Chondrocyte (in vitro differentiated cells): ENCODE results near the gene FOXK1. TPM values are rescaled to one million over a fixed set of nuclear protein-coding genes. Genes with fewer than 3 reads are reported as not detected.
A peak's percentile ranks its signal among the peaks of the same experiment; 100 is the strongest.

Experiments used
- DNase-seq: peaks from one replicate; pipeline ENCODE4 v3.0.0; 2021; ENCODE audit warnings: mixed read lengths, low spot score
- H3K27ac Mint-ChIP-seq: one replicate; pipeline ENCODE4 v1.8.0; 2021; ENCODE audit warnings: mild to moderate bottlenecking, moderate library complexity, mixed read lengths; ENCODE audit not compliant: unreplicated experiment
- H3K27me3 Mint-ChIP-seq: 2 replicates; pipeline ENCODE4 v1.8.0; 2021; ENCODE audit warnings: low read depth, mixed read lengths
- H3K36me3 Mint-ChIP-seq: 2 replicates; pipeline ENCODE4 v1.8.0; 2021; ENCODE audit warnings: low read depth, mixed read lengths
- H3K4me1 Mint-ChIP-seq: 2 replicates; pipeline ENCODE4 v1.8.0; 2021; ENCODE audit warnings: low read depth, mild to moderate bottlenecking, mixed read lengths
- H3K4me3 Mint-ChIP-seq: one replicate; pipeline ENCODE4 v1.8.0; 2021; ENCODE audit warnings: mild to moderate bottlenecking, moderate library complexity, mixed read lengths; ENCODE audit not compliant: unreplicated experiment
- H3K9me3 Mint-ChIP-seq: 2 replicates; pipeline ENCODE4 v1.8.0; 2021; ENCODE audit warnings: low read depth, mixed read lengths
- total RNA-seq: library from RNA; stranded (reverse); gene quantifications from 3 replicates; pipeline ENCODE4 v1.2.1, GENCODE V29; 2021
- TF ChIP-seq, protein P1 (sequence below): fragments of 200-600 bp; sonication (generic); IDR thresholded peaks from 2 replicates; pipeline ENCODE4 v1.5.0; 2021; ENCODE audit warnings: antibody characterized with exemption, mild to moderate bottlenecking, moderate library complexity

The FOXK1 gene
- total RNA-seq, 1 donor from 2014 or later = 77.9 TPM

- TF ChIP-seq, protein P1, sequence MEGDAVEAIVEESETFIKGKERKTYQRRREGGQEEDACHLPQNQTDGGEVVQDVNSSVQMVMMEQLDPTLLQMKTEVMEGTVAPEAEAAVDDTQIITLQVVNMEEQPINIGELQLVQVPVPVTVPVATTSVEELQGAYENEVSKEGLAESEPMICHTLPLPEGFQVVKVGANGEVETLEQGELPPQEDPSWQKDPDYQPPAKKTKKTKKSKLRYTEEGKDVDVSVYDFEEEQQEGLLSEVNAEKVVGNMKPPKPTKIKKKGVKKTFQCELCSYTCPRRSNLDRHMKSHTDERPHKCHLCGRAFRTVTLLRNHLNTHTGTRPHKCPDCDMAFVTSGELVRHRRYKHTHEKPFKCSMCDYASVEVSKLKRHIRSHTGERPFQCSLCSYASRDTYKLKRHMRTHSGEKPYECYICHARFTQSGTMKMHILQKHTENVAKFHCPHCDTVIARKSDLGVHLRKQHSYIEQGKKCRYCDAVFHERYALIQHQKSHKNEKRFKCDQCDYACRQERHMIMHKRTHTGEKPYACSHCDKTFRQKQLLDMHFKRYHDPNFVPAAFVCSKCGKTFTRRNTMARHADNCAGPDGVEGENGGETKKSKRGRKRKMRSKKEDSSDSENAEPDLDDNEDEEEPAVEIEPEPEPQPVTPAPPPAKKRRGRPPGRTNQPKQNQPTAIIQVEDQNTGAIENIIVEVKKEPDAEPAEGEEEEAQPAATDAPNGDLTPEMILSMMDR = peak; percentile 11
- Mint-ChIP-seq H3K27me3 (no peaks in the 10 kb centered on the region), H3K36me3 (peaks cover 5% of the 10 kb centered on the region), H3K4me1 (peaks cover 44% of the 10 kb centered on the region), H3K9me3 (no peaks in the 10 kb centered on the region), H3K4me3 (peak within 1 kb of the TSS; percentile 98), H3K27ac (peak within 1 kb of the TSS; percentile 99)
- DNase-seq = peak; percentile 97
Observed at GRCh38 chr7:4775250-4775847, 93.3 kb downstream of the FOXK1 start, which contains the start of gene AP5Z1. Gene AP5Z1, plus strand, starts transcription at chr7:4775623. Its CDS starts 93 bp downstream, at chr7:4775716.

DNA sequence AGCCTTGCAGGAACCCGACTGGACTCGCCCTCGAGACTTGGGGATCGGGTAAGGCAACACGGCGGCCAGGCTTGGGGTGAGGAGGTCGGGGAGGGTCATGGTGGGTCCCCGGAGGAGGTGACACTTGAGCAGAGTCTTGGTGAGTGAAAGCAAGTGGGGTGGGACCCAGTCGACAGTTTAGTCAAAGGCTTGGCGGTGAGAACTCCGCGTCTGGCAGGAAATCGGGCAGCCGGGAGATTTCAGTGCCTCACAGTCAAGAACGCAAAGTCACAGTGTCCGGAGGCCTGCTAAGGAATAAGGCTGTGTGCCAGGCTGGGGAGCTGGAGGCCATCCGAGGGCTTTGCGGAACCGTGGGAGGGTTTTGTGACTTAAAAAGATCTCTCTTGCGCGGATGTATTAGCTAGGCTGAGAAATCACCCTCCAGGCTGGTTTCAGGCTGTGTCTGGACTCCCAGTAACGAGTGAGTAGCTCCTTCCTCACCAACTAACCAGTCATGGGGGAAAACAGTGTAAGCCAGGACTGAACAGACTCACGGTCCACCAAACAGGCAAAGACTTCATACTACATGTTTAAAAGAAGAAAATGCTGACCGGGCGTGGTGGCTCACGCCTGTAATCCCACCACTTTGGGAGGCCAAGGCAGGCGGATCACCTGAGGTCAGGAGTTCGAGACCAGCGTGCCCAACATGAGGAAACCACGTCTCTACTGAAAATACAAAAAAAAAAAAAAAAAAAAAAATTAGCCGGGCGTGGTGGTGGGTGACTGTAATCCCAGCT lies 93.9 kb downstream of the FOXK1 start:
- TF ChIP-seq, protein P1 = no peak
- Mint-ChIP-seq H3K27me3 (no peaks in the 10 kb centered on the region), H3K27ac (peak overlapping the region; percentile 99), H3K9me3 (no peaks in the 10 kb centered on the region), H3K4me3 (peak overlapping the region; percentile 98), H3K36me3 (peaks cover 5% of the 10 kb centered on the region), H3K4me1 (peaks cover 40% of the 10 kb centered on the region)
- no peak for DNase-seq

- Mint-ChIP-seq H3K36me3 (peaks cover 14% of the 10 kb centered on the region), H3K4me3 (no peak overlapping the region), H3K27ac (no peak overlapping the region), H3K4me1 (peaks cover 33% of the 10 kb centered on the region), H3K9me3 (no peaks in the 10 kb centered on the region), H3K27me3 (no peaks in the 10 kb centered on the region)
- no peak for DNase-seq
- TF ChIP-seq, protein P1 = no peak
Observed at GRCh38 chr7:4779118-4779517, 97.0 kb downstream of the FOXK1 start.

DNA sequence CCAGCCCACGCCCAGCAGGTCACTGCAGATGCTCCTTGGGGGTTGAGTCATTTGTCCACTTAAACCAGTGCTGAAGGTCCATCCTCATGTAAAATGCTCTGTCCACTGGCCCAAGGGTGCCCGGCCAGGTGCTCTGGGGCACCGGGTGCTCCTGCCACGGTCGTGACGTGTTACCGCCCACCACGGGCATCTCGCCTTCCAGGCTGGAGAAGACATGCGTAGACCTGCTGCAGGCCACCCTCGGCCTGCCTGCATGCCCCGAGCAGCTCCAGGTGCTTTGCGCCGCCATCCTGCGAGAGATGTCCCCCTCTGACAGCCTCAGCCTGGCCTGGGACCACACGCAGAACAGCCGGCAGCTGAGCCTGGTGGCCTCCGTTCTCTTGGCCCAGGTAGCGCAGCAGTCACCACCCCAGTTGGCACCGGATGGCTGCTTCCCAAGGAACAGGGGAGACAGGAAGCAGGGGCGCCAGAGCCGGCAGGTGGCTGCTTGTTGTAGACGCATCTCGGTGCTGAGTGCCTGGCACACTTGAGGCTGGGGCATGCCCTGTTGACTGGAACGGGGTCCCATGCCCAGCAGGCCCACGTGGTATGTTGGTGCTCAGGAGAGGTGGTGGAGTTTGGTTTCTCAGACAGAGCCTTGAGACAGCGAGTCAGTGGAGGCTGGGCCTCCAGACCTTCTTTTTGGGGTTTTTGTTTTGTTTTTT lies 99.4 kb downstream of the FOXK1 start:
- H3K36me3 Mint-ChIP-seq = peaks cover 13% of the 10 kb centered on the region
- no peak overlapping the region for H3K27ac Mint-ChIP-seq
- H3K9me3 Mint-ChIP-seq = no peaks in the 10 kb centered on the region
- TF ChIP-seq, protein P1 = no peak
- no peak for DNase-seq
- peaks cover 17% of the 10 kb centered on the region for H3K4me1 Mint-ChIP-seq
- H3K27me3 Mint-ChIP-seq = no peaks in the 10 kb centered on the region
- no peak overlapping the region for H3K4me3 Mint-ChIP-seq
